Neuronal stem cell (in vitro differentiated cells): ENCODE data around the gene RGS6.

Experiments used
- DNase-seq: peaks from one replicate; pipeline ENCODE4 v3.0.0-alpha.2; 2013; ENCODE audit warnings: low spot score
- H2AFZ ChIP-seq: one replicate; pipeline ENCODE4 v1.6.1; 2013; ENCODE audit warnings: mild to moderate bottlenecking, low read length, inconsistent platforms
- H2AK5ac ChIP-seq: 2 replicates; pipeline ENCODE4 v1.6.1; 2013; ENCODE audit warnings: low read depth, mild to moderate bottlenecking, inconsistent platforms, low read length, moderate library complexity, mixed read lengths
- H2BK120ac ChIP-seq: 2 replicates; pipeline ENCODE4 v1.6.1; 2013; ENCODE audit warnings: low read depth, mild to moderate bottlenecking, inconsistent platforms, low read length, moderate library complexity, mixed read lengths
- H2BK12ac ChIP-seq: one replicate; pipeline ENCODE4 v1.6.1; 2013; ENCODE audit warnings: low read length, inconsistent platforms
- H2BK15ac ChIP-seq: 2 replicates; pipeline ENCODE4 v1.6.1; 2013; ENCODE audit warnings: mild to moderate bottlenecking, low read length, inconsistent platforms, mixed read lengths
- H2BK5ac ChIP-seq: one replicate; pipeline ENCODE4 v1.6.1; 2013; ENCODE audit warnings: inconsistent platforms, mild to moderate bottlenecking, low read length, moderate library complexity
- H3K14ac ChIP-seq: one replicate; pipeline ENCODE4 v1.6.1; 2013; ENCODE audit warnings: low read length, inconsistent platforms
- H3K18ac ChIP-seq: 2 replicates; pipeline ENCODE4 v1.6.1; 2013; ENCODE audit warnings: low read length, inconsistent platforms
- H3K23ac ChIP-seq: 2 replicates; pipeline ENCODE4 v1.6.1; 2013; ENCODE audit warnings: low read depth, mild to moderate bottlenecking, mixed read lengths, low read length, inconsistent platforms; ENCODE audit not compliant: poor library complexity
- H3K27ac ChIP-seq: replicated peaks from 3 replicates; pipeline ENCODE4 v1.5.1; 2013; ENCODE audit warnings: low read length, inconsistent platforms
- H3K27me3 ChIP-seq, 3 experiments: 2 replicates each; pipeline ENCODE4 v1.6.1; 2013; ENCODE audit warnings: low read length in 3 of 3, mild to moderate bottlenecking in 2 of 3, inconsistent platforms in 1 of 3, low read depth in 1 of 3, mixed read lengths in 1 of 3, moderate library complexity in 1 of 3; ENCODE audit not compliant: control insufficient read depth in 3 of 3, insufficient read depth in 3 of 3
- H3K36me3 ChIP-seq, 2 donors: replicated peaks in 1 of 2; 2 replicates each; pipeline ENCODE4 v1.6.1; 2013; ENCODE audit warnings: low read length in 2 of 2; ENCODE audit not compliant: control insufficient read depth in 2 of 2, insufficient read depth in 2 of 2
- H3K4ac ChIP-seq: 2 replicates; pipeline ENCODE4 v1.6.1; 2013; ENCODE audit warnings: inconsistent platforms, mild to moderate bottlenecking, low read length, moderate library complexity
- H3K4me1 ChIP-seq, 2 donors: 1 replicate in 1 of 2; 2 replicates in 1 of 2; pipeline ENCODE4 v1.6.1; 2013; ENCODE audit warnings: low read length in 2 of 2, low read depth in 1 of 2; ENCODE audit not compliant: control insufficient read depth in 2 of 2, insufficient read depth in 1 of 2
- H3K4me2 ChIP-seq: one replicate; pipeline ENCODE4 v1.6.1; 2013; ENCODE audit warnings: mild to moderate bottlenecking, low read length, inconsistent platforms; ENCODE audit not compliant: insufficient read depth, poor library complexity, severe bottlenecking
- H3K4me3 ChIP-seq, 2 donors: 2 replicates each; pipeline ENCODE4 v1.5.1; 2013; ENCODE audit warnings: low read length in 2 of 2, mild to moderate bottlenecking in 2 of 2, inconsistent platforms in 1 of 2, moderate library complexity in 1 of 2
- H3K79me1 ChIP-seq: one replicate; pipeline ENCODE4 v1.6.1; 2013; ENCODE audit warnings: low read depth, mild to moderate bottlenecking, inconsistent platforms, low read length, moderate library complexity
- H3K9ac ChIP-seq: one replicate; pipeline ENCODE4 v1.6.1; 2013; ENCODE audit warnings: mild to moderate bottlenecking, low read depth, low read length, inconsistent platforms; ENCODE audit not compliant: poor library complexity
- H3K9me3 ChIP-seq, 2 donors: replicated peaks in 1 of 2; 2 replicates each; pipeline versions ENCODE3 to v1.6.1; 2013; ENCODE audit warnings: low read length in 2 of 2, mild to moderate bottlenecking in 2 of 2, inconsistent platforms in 1 of 2, low read depth in 1 of 2, mixed read lengths in 1 of 2, moderate library complexity in 1 of 2; ENCODE audit not compliant: control insufficient read depth in 2 of 2, insufficient read depth in 1 of 2
- H4K8ac ChIP-seq: one replicate; pipeline ENCODE4 v1.6.1; 2013; ENCODE audit warnings: low read depth, mild to moderate bottlenecking, inconsistent platforms, low read length, moderate library complexity
- H4K91ac ChIP-seq: one replicate; pipeline ENCODE4 v1.6.1; 2013; ENCODE audit warnings: low read length, low read depth, mild to moderate bottlenecking, inconsistent platforms; ENCODE audit not compliant: poor library complexity
- WGBS, 2 donors: extraction: QIAGEN DNeasy Blood & Tissue Kit; methylation state at CpG; one replicate each; pipeline ENCODE4 v1.1.7; 2013; ENCODE audit warnings: missing lambda C conversion rate in 2 of 2, mixed read lengths in 1 of 2; ENCODE audit not compliant: insufficient read length in 2 of 2, insufficient replicate concordance in 1 of 2; ENCODE audit errors: extremely low coverage in 2 of 2; 5-methylcytosine and 5-hydroxymethylcytosine counted together

Gene RGS6

GRCh38 chr14:72408020-72408419 lies 475.8 kb downstream of the RGS6 start:
- H3K4me2 ChIP-seq, result no peak overlapping the region
- DNase-seq, result no peak
- no peak overlapping the region for H3K14ac ChIP-seq
- H2BK12ac ChIP-seq, result no peak overlapping the region
- no peak overlapping the region for H4K8ac ChIP-seq
- H3K4me1 ChIP-seq, result peaks cover 0 to 3% of the 10 kb centered on the region in 2 donors
- H3K18ac ChIP-seq, result no peak overlapping the region
- no peak overlapping the region for H2BK5ac ChIP-seq
- H2AK5ac ChIP-seq, result no peak overlapping the region
- H3K4ac ChIP-seq, result no peak overlapping the region
- no peak overlapping the region for H3K27ac ChIP-seq
- no peak overlapping the region for H3K4me3 ChIP-seq
- H2BK120ac ChIP-seq, result no peak overlapping the region
- H2BK15ac ChIP-seq, result no peak overlapping the region
- no CpG with 5 or more reads among the region's 3 CpGs for WGBS, 2 donors
- no peak overlapping the region for H3K23ac ChIP-seq
- H3K36me3 ChIP-seq, result no peaks in the 10 kb centered on the region
- H3K27me3 ChIP-seq, result no peaks in the 10 kb centered on the region
- peaks cover 0 to 3% of the 10 kb centered on the region in 2 donors for H3K9me3 ChIP-seq
- no peak overlapping the region for H3K9ac ChIP-seq
- no peak overlapping the region for H4K91ac ChIP-seq
- no peak overlapping the region for H2AFZ ChIP-seq
- H3K79me1 ChIP-seq, result no peaks in the 10 kb centered on the region

- Histone ChIP-seq H2BK12ac (no peak overlapping the region), H3K14ac (no peak overlapping the region), H3K27ac (no peak overlapping the region), H3K23ac (no peak overlapping the region), H3K27me3 (no peaks in the 10 kb centered on the region), H3K4ac (no peak overlapping the region), H2BK5ac (no peak overlapping the region), H3K18ac (no peak overlapping the region), H3K4me2 (no peak overlapping the region), H3K9ac (no peak overlapping the region), H3K79me1 (no peaks in the 10 kb centered on the region), H2AFZ (no peak overlapping the region), H2BK120ac (no peak overlapping the region), H3K4me1 (peaks cover 0 to 3% of the 10 kb centered on the region in 2 donors), H4K8ac (no peak overlapping the region), H4K91ac (no peak overlapping the region), H3K36me3 (no peaks in the 10 kb centered on the region), H2AK5ac (no peak overlapping the region), H2BK15ac (no peak overlapping the region), H3K4me3 (no peak overlapping the region), H3K9me3 (peaks cover 0 to 3% of the 10 kb centered on the region in 2 donors)
- DNase-seq, result no peak
- WGBS, 2 donors, result no CpG with 5 or more reads among the region's 3 CpGs
Measured at GRCh38 chr14:72409047-72409446, 476.8 kb downstream of the RGS6 start.

GRCh38 chr14:72416081-72416849 lies 484.0 kb downstream of the RGS6 start:
- H2BK120ac ChIP-seq, result no peak overlapping the region
- H4K91ac ChIP-seq, result no peak overlapping the region
- no peak overlapping the region for H2BK5ac ChIP-seq
- no peak overlapping the region for H4K8ac ChIP-seq
- no peaks in the 10 kb centered on the region for H3K36me3 ChIP-seq
- no peak overlapping the region for H2BK12ac ChIP-seq
- no peak overlapping the region for H3K4me2 ChIP-seq
- no peak overlapping the region for H3K23ac ChIP-seq
- H3K9ac ChIP-seq, result no peak overlapping the region
- H2AFZ ChIP-seq, result no peak overlapping the region
- H3K9me3 ChIP-seq, result peaks cover 2% of the 10 kb centered on the region in 2 donors
- H3K4me1 ChIP-seq, result no peaks in the 10 kb centered on the region
- no peaks in the 10 kb centered on the region for H3K27me3 ChIP-seq
- no peak for DNase-seq
- no peak overlapping the region for H3K27ac ChIP-seq
- H3K79me1 ChIP-seq, result no peaks in the 10 kb centered on the region
- H2BK15ac ChIP-seq, result no peak overlapping the region
- H3K4ac ChIP-seq, result no peak overlapping the region
- H3K14ac ChIP-seq, result no peak overlapping the region
- no peak overlapping the region for H3K4me3 ChIP-seq
- H2AK5ac ChIP-seq, result no peak overlapping the region
- no peak overlapping the region for H3K18ac ChIP-seq
- WGBS, 2 donors, result no CpG with 5 or more reads among the region's 2 CpGs

- no peak overlapping the region for H2BK120ac ChIP-seq
- no peak overlapping the region for H3K4me3 ChIP-seq
- no CpG with 5 or more reads among the region's 7 CpGs for WGBS, 2 donors
- no peak overlapping the region for H3K4me2 ChIP-seq
- H3K9me3 ChIP-seq, result peaks cover 2 to 6% of the 10 kb centered on the region in 2 donors
- no peaks in the 10 kb centered on the region for H3K4me1 ChIP-seq
- no peak overlapping the region for H4K91ac ChIP-seq
- no peak overlapping the region for H3K23ac ChIP-seq
- H3K9ac ChIP-seq, result no peak overlapping the region
- H2BK15ac ChIP-seq, result no peak overlapping the region
- no peaks in the 10 kb centered on the region for H3K36me3 ChIP-seq
- H3K27me3 ChIP-seq, result no peaks in the 10 kb centered on the region
- no peaks in the 10 kb centered on the region for H3K79me1 ChIP-seq
- no peak overlapping the region for H3K4ac ChIP-seq
- H2AFZ ChIP-seq, result no peak overlapping the region
- no peak overlapping the region for H3K27ac ChIP-seq
- no peak overlapping the region for H2BK5ac ChIP-seq
- no peak overlapping the region for H2BK12ac ChIP-seq
- no peak for DNase-seq
- H3K14ac ChIP-seq, result no peak overlapping the region
- no peak overlapping the region for H3K18ac ChIP-seq
- H2AK5ac ChIP-seq, result no peak overlapping the region
- no peak overlapping the region for H4K8ac ChIP-seq
Measured at GRCh38 chr14:72416892-72417291, 484.7 kb downstream of the RGS6 start.
